A673 (cell line): ENCODE measurements around the gene USP5.

ENCODE experiments used
- CTCF ChIP-seq: fragments of 300-800, 200-600 bp; sonication (generic); conservative IDR thresholded peaks from 2 replicates; pipeline ENCODE4 v1.5.1; 2017; ENCODE audit warnings: low read depth, mild to moderate bottlenecking, antibody characterized with exemption, low read length, moderate library complexity, mixed read lengths
- EZH2 ChIP-seq: fragments of 200-600 bp; sonication (generic); IDR thresholded peaks from 2 replicates; pipeline ENCODE4 v1.6.1; 2017; ENCODE audit warnings: borderline replicate concordance, low read depth, mild to moderate bottlenecking, mixed read lengths, antibody characterized with exemption, low read length; ENCODE audit not compliant: poor library complexity, severe bottlenecking

GRCh38 chr12:6826734-6827436 is 25.1 kb upstream of the USP5 start:
- TF ChIP-seq EZH2 (no peak), CTCF (no peak)
